Sigmoid colon (tissue), 4 donors: ENCODE results near the gene F13A1.

Source experiments
- CTCF ChIP-seq, 4 experiments: fragments of 450-650 bp in 3 of 4; fragments of 200-600 bp in 1 of 4; IDR thresholded peaks; one replicate each; pipeline ENCODE4 v1.5.1; 2016 to 2019; ENCODE audit warnings: antibody characterized with exemption in 4 of 4, mild to moderate bottlenecking in 3 of 4, moderate library complexity in 2 of 4
- EP300 ChIP-seq, 4 donors: sonication (generic); formaldehyde crosslinking; IDR thresholded peaks; one replicate each; pipeline ENCODE4 v1.6.1; 2017; ENCODE audit warnings: antibody characterized with exemption in 4 of 4
- POLR2A ChIP-seq, 2 donors: fragments of 450-650 bp; IDR thresholded peaks; one replicate each; pipeline ENCODE4 v1.6.1; 2016; ENCODE audit warnings: antibody characterized with exemption in 2 of 2, mild to moderate bottlenecking in 2 of 2, moderate library complexity in 2 of 2
- POLR2AphosphoS5 ChIP-seq, 4 donors: sonication (generic); formaldehyde crosslinking; IDR thresholded peaks; one replicate each; pipeline ENCODE4 v1.6.1; 2017; ENCODE audit warnings: antibody characterized with exemption in 4 of 4

DNA sequence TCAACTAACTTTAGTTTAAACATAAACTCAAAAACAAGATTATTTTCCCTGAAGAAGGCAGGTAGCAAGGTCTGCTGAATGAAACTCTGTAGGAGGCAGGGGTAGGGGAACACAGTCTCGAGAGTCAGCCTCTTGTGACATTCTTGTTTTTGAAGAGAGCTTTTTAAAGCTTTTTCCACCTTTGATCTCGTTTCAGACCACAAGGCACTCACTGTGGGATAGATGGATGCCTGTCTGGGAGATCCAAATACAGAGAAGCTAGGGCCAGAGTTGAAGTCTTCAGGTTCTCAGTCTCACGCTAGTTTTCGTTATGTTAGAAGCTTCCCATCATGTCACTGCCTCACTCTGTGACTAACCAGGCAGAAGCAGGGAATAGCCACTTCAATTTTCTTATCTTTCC, 14.9 kb downstream of the F13A1 start:
- TF ChIP-seq POLR2AphosphoS5 (IDR thresholded peaks at IDR 0.05) (no peak), POLR2A (IDR thresholded peaks at IDR 0.05) (no peak), CTCF (IDR thresholded peaks at IDR 0.05) (no peak), EP300 (IDR thresholded peaks at IDR 0.05) (no peak)
